T-helper 1 cell treated with Interleukin-12 subunit alpha and Interleukin-12 subunit beta and Interleukin-4 antibody, amounts not matched to agents 30 μg/mL and 1 μg/mL, for 36 hours (primary cell): ENCODE measurements around the gene NRL.

Experiments
- H3K27ac Mint-ChIP-seq: one replicate; pipeline ENCODE4 v1.8.0; 2021; ENCODE audit warnings: mild to moderate bottlenecking, mixed read lengths
- H3K27me3 Mint-ChIP-seq: one replicate; pipeline ENCODE4 v1.8.0; 2021; ENCODE audit warnings: low read depth, mixed read lengths
- H3K36me3 Mint-ChIP-seq: one replicate; pipeline ENCODE4 v1.8.0; 2021; ENCODE audit warnings: low read depth, mixed read lengths
- H3K4me1 Mint-ChIP-seq: one replicate; pipeline ENCODE4 v1.8.0; 2021; ENCODE audit warnings: low read depth, mixed read lengths
- H3K4me3 Mint-ChIP-seq: one replicate; pipeline ENCODE4 v1.8.0; 2021; ENCODE audit warnings: mild to moderate bottlenecking, moderate library complexity, mixed read lengths
- H3K9me3 Mint-ChIP-seq: one replicate; pipeline ENCODE4 v1.8.0; 2021; ENCODE audit warnings: mixed read lengths

The NRL gene

DNA sequence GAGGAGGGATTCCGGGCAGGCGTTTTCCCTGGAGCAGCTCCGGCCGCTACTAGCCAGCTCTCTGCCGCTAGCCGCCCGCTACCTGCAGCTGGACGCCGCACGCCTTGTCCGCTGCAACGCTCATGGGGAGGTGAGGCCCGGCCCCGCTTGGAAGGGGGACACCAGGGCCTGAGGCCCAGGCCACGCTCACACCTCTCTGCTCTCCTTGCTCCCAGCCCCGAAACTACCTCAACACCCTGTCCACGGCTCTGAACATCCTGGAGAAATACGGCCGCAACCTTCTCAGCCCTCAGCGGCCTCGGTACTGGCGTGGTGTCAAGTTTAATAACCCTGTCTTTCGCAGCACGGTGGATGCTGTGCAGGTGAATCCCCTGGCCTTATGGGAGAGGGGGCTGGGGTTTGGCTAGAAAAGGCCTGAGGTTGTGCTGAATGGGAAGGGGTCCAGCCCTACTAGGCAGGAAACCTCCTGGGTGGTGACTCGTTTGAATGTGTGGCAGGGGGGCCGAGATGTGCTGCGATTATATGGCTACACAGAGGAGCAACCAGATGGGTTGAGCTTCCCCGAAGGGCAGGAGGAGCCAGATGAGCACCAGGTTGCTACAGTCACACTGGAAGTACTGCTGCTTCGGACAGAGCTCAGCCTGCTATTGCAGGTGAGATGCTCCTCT is 33.1 kb upstream of the NRL start:
- Mint-ChIP-seq H3K27me3 (no peaks in the 10 kb centered on the region), H3K27ac (peak overlapping the region; percentile 76), H3K4me3 (peak overlapping the region; percentile 99), H3K4me1 (peaks cover 43% of the 10 kb centered on the region), H3K36me3 (peaks cover 64% of the 10 kb centered on the region), H3K9me3 (no peaks in the 10 kb centered on the region)

- Mint-ChIP-seq H3K36me3 (peaks cover 67% of the 10 kb centered on the region), H3K27ac (peak within 1 kb of the TSS; percentile 99), H3K4me1 (peaks cover 47% of the 10 kb centered on the region), H3K27me3 (no peaks in the 10 kb centered on the region), H3K4me3 (peak within 1 kb of the TSS; percentile 99), H3K9me3 (no peaks in the 10 kb centered on the region)
Observed at GRCh38 chr14:24146978-24147760, 32.4 kb upstream of the NRL start, which contains the start of gene RNF31. RNF31 (plus strand) TSS chr14:24147498; CDS start chr14:24147699, 201 bp downstream.

DNA sequence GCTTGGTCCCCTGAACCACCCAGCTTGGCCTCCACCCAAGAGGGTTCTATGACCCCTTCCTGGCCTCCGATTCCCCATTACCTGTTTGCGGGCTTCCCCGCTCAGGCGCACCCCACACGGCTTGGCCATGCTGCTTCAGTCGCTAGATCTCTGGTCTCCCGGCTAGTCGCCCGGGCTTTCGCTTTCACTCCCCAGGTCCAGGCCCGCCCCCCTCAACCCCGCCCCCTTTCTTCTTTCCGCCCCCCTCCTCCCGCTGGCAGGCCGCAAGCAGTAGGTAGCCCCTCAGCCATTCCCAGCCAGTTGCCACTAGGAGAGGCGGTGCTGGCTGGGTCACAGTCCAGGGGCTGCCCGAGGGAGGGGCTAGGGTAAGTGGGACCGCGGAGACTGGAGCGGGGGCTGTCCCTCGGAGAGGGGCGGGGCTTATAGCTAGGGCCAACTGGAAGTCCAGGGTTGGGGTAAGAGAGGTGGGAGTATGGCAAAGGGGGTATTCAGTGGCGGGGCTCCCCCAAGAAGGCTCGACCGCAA is 31.8 kb upstream of the NRL start, which contains the start of gene PSME2:
Gene PSME2, minus strand, starts transcription at position 158 of the 525 bp plus-strand sequence. Its CDS starts 29 bp downstream, at position 129.
- peaks cover 62% of the 10 kb centered on the region for H3K36me3 Mint-ChIP-seq
- peak within 1 kb of the TSS; percentile 99 for H3K4me3 Mint-ChIP-seq
- H3K4me1 Mint-ChIP-seq: peaks cover 51% of the 10 kb centered on the region
- no peaks in the 10 kb centered on the region for H3K27me3 Mint-ChIP-seq
- peak within 1 kb of the TSS; percentile 99 for H3K27ac Mint-ChIP-seq
- no peaks in the 10 kb centered on the region for H3K9me3 Mint-ChIP-seq

DNA sequence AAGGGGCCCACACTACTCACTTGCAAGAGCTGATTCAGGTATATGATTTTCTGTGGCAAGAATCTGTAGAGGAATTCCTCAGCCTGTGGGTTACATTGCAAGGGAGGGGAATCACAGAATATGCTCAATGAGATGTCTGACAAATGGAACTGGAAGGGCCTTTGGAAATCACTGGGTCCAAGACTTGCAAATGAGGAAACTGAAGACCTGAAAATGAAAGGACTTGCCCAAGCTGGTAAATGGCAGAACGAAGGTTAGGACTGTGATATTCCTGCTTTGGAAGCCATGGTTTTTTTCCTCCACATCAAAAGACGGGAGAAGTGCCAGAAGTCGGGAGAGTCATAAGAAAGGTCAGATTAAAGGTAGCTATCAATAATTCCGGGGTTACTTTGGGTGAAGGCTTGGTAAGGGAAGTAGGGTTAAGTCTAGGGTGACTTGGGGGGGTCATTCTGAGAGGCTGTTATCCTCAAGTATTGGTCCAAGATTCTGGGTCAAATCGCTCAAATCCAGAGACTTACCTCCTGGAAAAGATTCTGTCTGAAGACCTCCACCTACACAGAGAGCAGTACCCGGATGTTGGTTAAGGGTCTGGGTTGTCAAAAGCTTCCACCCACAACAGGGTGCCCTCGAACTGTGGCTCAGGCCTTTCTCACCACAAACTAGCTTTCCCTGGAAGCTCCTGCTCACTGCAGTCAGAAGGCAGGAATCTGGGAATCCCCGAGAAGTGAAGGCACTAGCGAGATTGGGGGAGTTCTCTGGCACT is 31.1 kb upstream of the NRL start:
- Mint-ChIP-seq H3K4me1 (peaks cover 52% of the 10 kb centered on the region), H3K9me3 (no peaks in the 10 kb centered on the region), H3K27me3 (no peaks in the 10 kb centered on the region), H3K27ac (peak overlapping the region; percentile 99), H3K36me3 (peaks cover 60% of the 10 kb centered on the region), H3K4me3 (peak overlapping the region; percentile 99)

DNA sequence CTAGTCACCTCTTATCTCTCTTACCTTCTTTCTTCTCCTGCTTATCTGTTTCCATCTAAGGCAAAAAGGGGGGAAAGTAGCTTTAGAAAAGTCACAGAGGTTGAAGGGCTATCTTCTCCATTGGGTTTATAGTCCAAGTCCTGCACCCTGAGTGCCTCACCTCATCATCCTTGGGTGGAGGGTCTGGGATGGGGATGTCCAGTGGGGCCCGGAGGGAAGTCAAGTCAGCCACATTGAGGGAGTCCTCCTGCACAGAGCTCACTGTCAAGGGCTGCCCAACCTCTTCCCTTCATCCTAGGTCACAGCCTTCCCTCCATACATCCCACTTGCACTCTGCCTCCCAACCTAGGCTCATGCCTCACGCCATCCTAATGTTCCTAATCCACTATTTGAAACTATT is 30.5 kb upstream of the NRL start:
- H3K4me1 Mint-ChIP-seq: peaks cover 49% of the 10 kb centered on the region
- peaks cover 56% of the 10 kb centered on the region for H3K36me3 Mint-ChIP-seq
- no peaks in the 10 kb centered on the region for H3K9me3 Mint-ChIP-seq
- H3K27ac Mint-ChIP-seq: peak overlapping the region; percentile 99
- peak overlapping the region; percentile 99 for H3K4me3 Mint-ChIP-seq
- H3K27me3 Mint-ChIP-seq: no peaks in the 10 kb centered on the region

DNA sequence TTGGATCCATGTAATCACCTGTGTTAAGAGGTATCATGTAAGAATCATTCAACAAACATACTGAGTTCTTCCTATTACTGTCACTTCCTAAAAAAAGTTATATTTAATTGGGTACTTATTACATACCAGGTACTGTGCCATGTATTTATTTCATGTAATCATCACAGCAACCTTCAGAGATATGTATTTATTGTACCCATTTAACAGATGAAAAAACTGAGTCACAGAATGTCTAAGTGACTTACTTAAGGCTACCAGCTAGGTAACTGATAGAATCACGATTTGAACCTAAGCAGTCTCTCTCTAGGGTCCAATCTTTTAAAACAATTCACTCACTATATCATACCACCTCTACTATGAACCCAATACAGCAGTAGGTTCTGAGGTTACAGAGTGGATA is 29.7 kb upstream of the NRL start:
- Mint-ChIP-seq H3K4me1 (peaks cover 50% of the 10 kb centered on the region), H3K27ac (peak overlapping the region; percentile 66), H3K27me3 (no peaks in the 10 kb centered on the region), H3K9me3 (no peaks in the 10 kb centered on the region), H3K4me3 (peak overlapping the region; percentile 49), H3K36me3 (peaks cover 57% of the 10 kb centered on the region)

DNA sequence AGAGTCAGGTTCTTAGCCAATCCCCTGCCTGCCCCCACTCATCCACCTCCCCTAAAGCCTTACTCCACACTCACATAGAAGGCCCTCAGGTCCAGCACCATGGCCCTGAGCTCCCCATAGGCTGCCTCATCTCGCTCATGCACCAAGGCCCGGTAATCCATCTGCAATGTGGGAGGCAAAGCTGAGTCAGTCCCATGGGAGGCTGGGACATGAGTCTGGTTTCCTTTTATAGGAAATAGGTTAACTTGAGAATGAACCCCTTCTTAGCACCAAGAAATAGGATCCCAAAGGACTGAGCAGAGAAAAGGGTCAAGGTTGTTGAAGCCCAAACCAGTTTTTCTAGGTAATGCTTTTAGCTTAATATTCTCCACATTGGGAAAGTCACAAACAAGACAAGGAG is 28.8 kb upstream of the NRL start:
- Mint-ChIP-seq H3K27ac (peak overlapping the region; percentile 59), H3K27me3 (no peaks in the 10 kb centered on the region), H3K4me3 (no peak overlapping the region), H3K36me3 (peaks cover 58% of the 10 kb centered on the region), H3K9me3 (no peaks in the 10 kb centered on the region), H3K4me1 (peaks cover 51% of the 10 kb centered on the region)

DNA sequence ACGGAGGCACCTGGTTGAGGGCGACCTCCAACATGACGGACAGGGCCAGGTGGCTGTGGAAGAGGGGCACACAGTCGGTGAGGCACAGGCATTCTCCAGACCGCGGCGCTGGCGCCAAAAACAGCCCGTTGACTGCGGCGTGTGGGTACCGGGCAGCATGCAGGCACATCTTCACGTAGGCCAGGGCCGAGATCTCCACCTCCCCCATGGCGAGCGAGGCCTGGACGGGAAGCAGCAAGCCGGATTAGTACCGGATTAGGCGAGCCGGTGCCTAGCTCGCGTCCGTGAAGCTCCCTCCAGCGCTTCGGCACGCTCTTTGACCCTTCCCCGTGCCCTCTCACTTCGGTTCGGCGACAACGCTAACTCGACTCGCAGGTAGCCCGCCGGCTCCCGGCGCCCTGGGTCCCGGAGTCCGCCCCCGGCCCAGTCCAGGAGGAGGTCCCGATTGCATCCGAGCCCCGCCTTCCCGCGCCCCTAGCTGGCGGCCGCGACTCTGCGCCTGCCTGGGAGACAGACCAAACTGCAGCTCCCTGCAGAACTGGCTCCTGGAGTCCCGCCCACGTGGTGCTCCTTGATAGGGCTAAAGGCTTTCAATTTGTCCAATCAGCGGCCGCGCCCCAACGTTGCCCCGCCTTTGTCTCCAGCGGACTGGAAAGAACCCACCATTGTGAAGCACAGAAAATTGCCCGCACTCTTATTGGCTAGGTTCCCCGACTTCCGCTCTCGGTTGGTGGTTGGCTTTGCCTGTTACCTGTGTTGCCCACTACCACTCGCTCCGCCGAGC is 26.5 kb upstream of the NRL start, which contains the start of gene EMC9:
Gene EMC9, minus strand, starts transcription at position 495 of the 784 bp plus-strand sequence. Its CDS starts 287 bp downstream, at position 208.
- H3K27ac Mint-ChIP-seq: peak within 1 kb of the TSS; percentile 96
- no peaks in the 10 kb centered on the region for H3K27me3 Mint-ChIP-seq
- no peaks in the 10 kb centered on the region for H3K9me3 Mint-ChIP-seq
- peaks cover 61% of the 10 kb centered on the region for H3K4me1 Mint-ChIP-seq
- peaks cover 64% of the 10 kb centered on the region for H3K36me3 Mint-ChIP-seq
- peak within 1 kb of the TSS; percentile 99 for H3K4me3 Mint-ChIP-seq

GRCh38 chr14:24139272-24139934 is 24.7 kb upstream of the NRL start:
- Mint-ChIP-seq H3K27ac (peak overlapping the region; percentile 47), H3K36me3 (peaks cover 50% of the 10 kb centered on the region), H3K4me1 (peaks cover 55% of the 10 kb centered on the region), H3K9me3 (no peaks in the 10 kb centered on the region), H3K27me3 (no peaks in the 10 kb centered on the region), H3K4me3 (peak overlapping the region; percentile 69)

- H3K4me1 Mint-ChIP-seq: peaks cover 51% of the 10 kb centered on the region
- no peaks in the 10 kb centered on the region for H3K9me3 Mint-ChIP-seq
- H3K27me3 Mint-ChIP-seq: no peaks in the 10 kb centered on the region
- H3K36me3 Mint-ChIP-seq: peaks cover 43% of the 10 kb centered on the region
- H3K4me3 Mint-ChIP-seq: peak overlapping the region; percentile 69
- H3K27ac Mint-ChIP-seq: peak overlapping the region; percentile 47
Observed at GRCh38 chr14:24138396-24139271, 23.9 kb upstream of the NRL start.

DNA sequence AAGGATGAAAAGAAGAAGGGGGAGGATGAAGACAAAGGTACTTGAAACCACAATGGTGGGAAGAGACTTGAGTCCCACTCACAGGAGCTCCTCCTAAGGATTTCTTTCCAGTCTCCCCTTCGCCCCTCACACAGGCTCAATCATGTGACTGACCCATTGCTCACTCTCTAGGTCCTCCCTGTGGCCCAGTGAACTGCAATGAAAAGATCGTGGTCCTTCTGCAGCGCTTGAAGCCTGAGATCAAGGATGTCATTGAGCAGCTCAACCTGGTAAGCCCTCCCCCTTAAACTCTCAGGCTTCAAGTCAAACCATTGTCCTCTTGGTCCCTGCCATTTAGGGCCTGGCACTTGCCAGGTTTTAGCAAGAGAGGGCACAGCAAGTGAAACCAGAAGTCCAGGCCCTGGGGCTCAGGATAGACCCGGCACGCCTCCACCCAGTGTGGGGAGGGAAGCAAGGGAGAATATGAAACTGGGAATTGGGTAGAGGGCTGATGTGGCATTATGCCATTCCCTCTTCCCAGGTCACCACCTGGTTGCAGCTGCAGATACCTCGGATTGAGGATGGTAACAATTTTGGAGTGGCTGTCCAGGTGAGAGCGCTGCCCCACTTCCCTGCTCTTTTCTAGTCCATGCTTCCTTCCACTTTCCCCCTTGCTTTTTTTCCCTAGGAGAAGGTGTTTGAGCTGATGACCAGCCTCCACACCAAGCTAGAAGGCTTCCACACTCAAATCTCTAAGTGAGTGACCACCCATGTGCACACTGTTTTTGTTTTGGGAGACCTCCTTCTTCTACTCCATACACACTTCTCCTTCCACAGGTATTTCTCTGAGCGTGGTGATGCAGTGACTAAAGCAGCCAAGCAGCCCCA is 23.0 kb upstream of the NRL start:
- Mint-ChIP-seq H3K27ac (peak overlapping the region; percentile 65), H3K4me1 (peaks cover 47% of the 10 kb centered on the region), H3K36me3 (peaks cover 39% of the 10 kb centered on the region), H3K4me3 (peak overlapping the region; percentile 95), H3K9me3 (no peaks in the 10 kb centered on the region), H3K27me3 (no peaks in the 10 kb centered on the region)
